K562 (cell line): ENCODE measurements around the gene TOMM6. TPM values are rescaled to one million over a fixed set of nuclear protein-coding genes. Genes with fewer than 3 reads are reported as not detected.

Experiments
- CCNT2 ChIP-seq: IDR thresholded peaks from 2 replicates; pipeline ENCODE4 v1.6.1; 2011; ENCODE audit warnings: borderline replicate concordance, low read depth, mild to moderate bottlenecking, moderate library complexity, mixed read lengths, low read length; ENCODE audit not compliant: insufficient read length; ENCODE audit errors: extremely low read depth
- HNRNPK ChIP-seq: fragments of 200-400 bp; formaldehyde crosslinking; IDR thresholded peaks from one replicate; pipeline ENCODE4 v1.6.1; 2018; ENCODE audit warnings: mild to moderate bottlenecking, low read depth, low read length; ENCODE audit not compliant: poor library complexity, severe bottlenecking
- KHSRP ChIP-seq: fragments of 450-650 bp; IDR thresholded peaks from 2 replicates; pipeline ENCODE4 v1.6.1; 2017
- KLF16 ChIP-seq: IDR thresholded peaks from 2 replicates; pipeline ENCODE4 v1.6.1; 2016; ENCODE audit warnings: antibody characterized with exemption
- LCOR ChIP-seq: sonication (generic); formaldehyde crosslinking; IDR thresholded peaks from 2 replicates; pipeline ENCODE4 v1.8.0; 2022; ENCODE audit warnings: mild to moderate bottlenecking, missing genetic modification reagents
- MBD1 ChIP-seq: fragments of 250-450 bp; sonication (Bioruptor Pico); IDR thresholded peaks from 2 replicates; pipeline ENCODE4 v1.8.0; 2022; ENCODE audit warnings: inconsistent platforms
- MCM2 ChIP-seq: fragments of 450-650 bp; IDR thresholded peaks from 2 replicates; pipeline ENCODE4 v1.6.1; 2017; ENCODE audit warnings: low read depth, mild to moderate bottlenecking
- NBN ChIP-seq: fragments of 450-650 bp; IDR thresholded peaks from 2 replicates; pipeline ENCODE4 v1.6.1; 2016; ENCODE audit warnings: low read depth, mild to moderate bottlenecking
- NELFE ChIP-seq: IDR thresholded peaks from 2 replicates; pipeline ENCODE4 v1.6.1; 2011; ENCODE audit warnings: mild to moderate bottlenecking; ENCODE audit not compliant: insufficient read depth, insufficient read length
- NFE2L1 ChIP-seq: fragments of 450-650 bp; IDR thresholded peaks from 2 replicates; pipeline ENCODE4 v1.6.1; 2016; ENCODE audit warnings: missing genetic modification characterization, low read depth, mild to moderate bottlenecking, missing compliant biosample characterization, moderate library complexity, borderline replicate concordance
- NFIX ChIP-seq: fragments of 250-450 bp; sonication (Bioruptor Pico); IDR thresholded peaks from 2 replicates; pipeline ENCODE4 v1.4.0; 2020; ENCODE audit warnings: low read depth, mild to moderate bottlenecking, moderate library complexity
- PML ChIP-seq: IDR thresholded peaks from 2 replicates; pipeline ENCODE4 v1.6.1; 2012; ENCODE audit warnings: low read length, inconsistent platforms
- POLR3A ChIP-seq: IDR thresholded peaks from 2 replicates; pipeline ENCODE4 v1.6.1; 2011; ENCODE audit warnings: borderline replicate concordance, mild to moderate bottlenecking, moderate library complexity; ENCODE audit not compliant: insufficient read length, insufficient read depth; ENCODE audit errors: extremely low read depth
- SMAD1 ChIP-seq: fragments of 150-350 bp; IDR thresholded peaks from 2 replicates; pipeline ENCODE4 v1.6.1; 2014; ENCODE audit warnings: low read length, low read depth; ENCODE audit not compliant: partially characterized antibody
- SMAD4 ChIP-seq: fragments of 250-450 bp; sonication (Bioruptor Pico); conservative IDR thresholded peaks from 2 replicates; pipeline ENCODE4 v1.8.0; 2021; ENCODE audit warnings: inconsistent platforms, mild to moderate bottlenecking, moderate library complexity
- SMARCA5 ChIP-seq: fragments of 450-650 bp; IDR thresholded peaks from 2 replicates; pipeline ENCODE4 v1.6.1; 2016
- SRSF3 ChIP-seq: fragments of 200-400 bp; formaldehyde crosslinking; IDR thresholded peaks from 2 replicates; pipeline ENCODE4 v1.6.1; 2016; ENCODE audit warnings: mild to moderate bottlenecking, low read length, moderate library complexity; ENCODE audit not compliant: insufficient read depth
- ZC3H4 ChIP-seq: sonication (generic); formaldehyde crosslinking; IDR thresholded peaks from 2 replicates; pipeline ENCODE4 v1.9.0; 2021; ENCODE audit warnings: missing genetic modification reagents, borderline replicate concordance
- ZEB2 ChIP-seq: fragments of 450-650 bp; IDR thresholded peaks from 2 replicates; pipeline ENCODE4 v1.6.1; 2016
- ZFP30 ChIP-seq: fragments of 250-450 bp; sonication (Bioruptor Pico); IDR thresholded peaks from 2 replicates; pipeline ENCODE4 v1.8.0; 2022; ENCODE audit warnings: moderate library complexity, mild to moderate bottlenecking, inconsistent platforms, borderline replicate concordance
- ZNF445 ChIP-seq: fragments of 250-450 bp; sonication (Bioruptor Pico); IDR thresholded peaks from 2 replicates; pipeline ENCODE4 v1.4.0; 2020; ENCODE audit warnings: low read depth, mild to moderate bottlenecking, moderate library complexity
- ZNF766 ChIP-seq: fragments of 200-800 bp; sonication (Bioruptor generic); conservative IDR thresholded peaks from 2 replicates; pipeline ENCODE4 v1.6.1; 2016; ENCODE audit warnings: missing genetic modification characterization, missing compliant biosample characterization
- ZNF77 ChIP-seq: fragments of 250-450 bp; sonication (Bioruptor Pico); IDR thresholded peaks from 2 replicates; pipeline ENCODE4 v1.5.0; 2020
- ZNF780A ChIP-seq: fragments of 250-450 bp; sonication (Bioruptor Pico); IDR thresholded peaks from 2 replicates; pipeline ENCODE4 v1.5.0; 2021; ENCODE audit warnings: mild to moderate bottlenecking
- ZSCAN29 ChIP-seq: fragments of 450-650 bp; IDR thresholded peaks from 2 replicates; pipeline ENCODE4 v1.6.1; 2017
- polyA plus RNA-seq, 8 experiments: library from polyadenylated mRNA; depleted of rRNA in 4 of 8; stranded (reverse) in 5 of 8; unstranded in 3 of 8; fragments of >200 nt; fragmentation: Nextera tagmentation in 2 of 8; fragmentation: Illumina TruSeq in 1 of 8; extraction: Ambion mirVana in 2 of 8; extraction: Trizol in 1 of 8; gene quantifications; 2 replicates each; pipeline versions ENCODE4 v1.2.1 to v1.2.3, GENCODE V29; 2011 to 2014; ENCODE audit warnings: inconsistent platforms in 1 of 8, missing spikeins in 1 of 8
- total RNA-seq, 7 experiments: library from RNA; depleted of rRNA in 6 of 7; stranded (reverse); fragments of >200 nt in 6 of 7; fragmentation: Illumina TruSeq in 2 of 7; extraction: Trizol in 2 of 7; gene quantifications; 2 replicates each; pipeline versions ENCODE4 v1.2.1 to v1.2.3, GENCODE V29; 2011 to 2021; ENCODE audit warnings: low replicate concordance in 1 of 7
- TF ChIP-seq, protein P1 (sequence below): fragments of 450-650 bp; IDR thresholded peaks from one replicate; pipeline ENCODE4 v1.6.1; 2018; ENCODE audit warnings: mild to moderate bottlenecking, moderate library complexity; ENCODE audit not compliant: partially characterized antibody

Gene TOMM6
- total and polyA plus RNA-seq, 9 of the 15 experiments (the other 6 are each of a cell fraction or from before 2014, with no cell fraction given): 380 to 2,097 (median 1,065) TPM

DNA sequence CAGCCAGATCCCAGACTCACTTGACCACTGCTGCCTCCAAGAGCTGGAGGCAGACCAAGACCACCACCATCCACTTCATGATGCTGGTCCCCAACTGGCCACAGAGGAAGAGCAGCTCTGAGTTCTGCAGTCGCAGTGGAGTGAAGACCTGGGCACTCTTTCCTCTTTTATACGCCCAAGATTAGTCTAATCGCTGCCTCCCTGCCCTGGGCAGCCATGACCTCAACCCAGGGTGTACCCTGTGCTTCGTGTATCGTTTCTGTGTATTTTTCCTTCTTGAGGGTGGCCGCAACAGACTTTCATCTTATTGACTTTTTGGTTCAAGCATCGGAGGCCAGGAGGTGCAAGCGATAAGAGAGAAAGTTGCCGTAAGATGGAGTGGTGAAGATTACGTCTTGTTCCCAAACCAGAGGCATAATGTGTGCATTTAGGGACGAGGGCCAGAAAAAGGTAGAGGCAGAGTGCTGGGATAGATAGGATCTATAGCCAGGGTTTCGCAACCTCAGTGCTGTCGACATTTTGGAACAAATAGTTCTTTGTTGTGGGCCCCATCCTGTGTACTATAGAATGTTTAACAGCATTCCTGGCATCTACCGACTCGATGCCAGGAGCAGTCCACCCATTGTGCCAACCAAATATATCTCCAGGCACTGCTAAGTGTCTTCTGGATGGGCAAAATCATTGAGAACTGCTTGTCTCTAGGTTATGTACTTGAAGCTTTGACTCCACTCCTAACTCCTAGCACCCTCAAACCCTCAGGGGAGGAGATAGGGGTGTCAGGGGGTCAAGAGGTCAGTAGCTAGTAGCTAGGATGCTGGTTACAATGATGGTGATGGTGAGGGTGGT lies 40.0 kb upstream of the TOMM6 start, which contains the start of gene PGC (continued):
- TF ChIP-seq ZNF766 (CRISPR knock-in tag) (0 out of 2 replicates have a peak, but pooled peaks have one; percentile 58), ZNF780A (no peak), ZNF445 (CRISPR knock-in tag) (no peak), KLF16 (no peak), MCM2 (no peak), SRSF3 (no peak), ZC3H4 (no peak), ZSCAN29 (no peak), NBN (peak; percentile 72; the same call in 1 of the 2 replicates), NFIX (CRISPR knock-in tag) (no peak), LCOR (CRISPR knock-in tag) (0 out of 2 replicates have a peak, but pooled peaks have one; percentile 42), NELFE (no peak), HNRNPK (no peak), PML (peak; percentile 67; the same call in 1 of the 2 replicates), NFE2L1 (no peak), POLR3A (no peak), KHSRP (no peak), ZFP30 (CRISPR knock-in tag) (no peak), SMARCA5 (no peak), ZNF77 (CRISPR knock-in tag) (no peak), SMAD1 (peak; percentile 27), CCNT2 (no peak), SMAD4 (CRISPR knock-in tag) (0 out of 2 replicates have a peak, but pooled peaks have one; percentile 28), MBD1 (CRISPR knock-in tag) (no peak), ZEB2 (peak; percentile 81)
- TF ChIP-seq, protein P1, sequence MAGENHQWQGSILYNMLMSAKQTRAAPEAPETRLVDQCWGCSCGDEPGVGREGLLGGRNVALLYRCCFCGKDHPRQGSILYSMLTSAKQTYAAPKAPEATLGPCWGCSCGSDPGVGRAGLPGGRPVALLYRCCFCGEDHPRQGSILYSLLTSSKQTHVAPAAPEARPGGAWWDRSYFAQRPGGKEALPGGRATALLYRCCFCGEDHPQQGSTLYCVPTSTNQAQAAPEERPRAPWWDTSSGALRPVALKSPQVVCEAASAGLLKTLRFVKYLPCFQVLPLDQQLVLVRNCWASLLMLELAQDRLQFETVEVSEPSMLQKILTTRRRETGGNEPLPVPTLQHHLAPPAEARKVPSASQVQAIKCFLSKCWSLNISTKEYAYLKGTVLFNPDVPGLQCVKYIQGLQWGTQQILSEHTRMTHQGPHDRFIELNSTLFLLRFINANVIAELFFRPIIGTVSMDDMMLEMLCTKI: no peak
